Measurements from ENCODE around the gene CAPN3.

- TF ChIP-seq ZFP30 (CRISPR knock-in tag; IDR thresholded peaks at IDR 0.05) (no peak), TCF4 (CRISPR knock-in tag; IDR thresholded peaks at IDR 0.05; ENCODE audit: borderline replicate concordance) (no peak), ARNTL (CRISPR knock-in tag; IDR thresholded peaks at IDR 0.05; ENCODE audit: borderline replicate concordance, low read depth) (no peak), CSRNP3 (CRISPR knock-in tag; IDR thresholded peaks at IDR 0.05) (peak; percentile 70; the same call in 1 of the 2 replicates)
Measured at GRCh38 chr15:42427429-42428223, 68.3 kb downstream of the CAPN3 start.
